ENCODE data around the gene SCAANT1. TPM values are rescaled to one million over a fixed set of nuclear protein-coding genes. Genes with fewer than 3 reads are reported as not detected.

SCAANT1 gene
- polyA plus RNA-seq, 1 experiment = not detected

- CTCF ChIA-PET = interaction anchor here (0.6 to 1.4 kb wide), 4 partner anchors 10 to 305 kb away, joined by 3 to 4 read pairs (median 3); no protein-coding TSS in a partner anchor
- no peak overlapping the region for H3K4me3 ChIP-seq (ENCODE audit: low read depth, low read length)
- no peak for DNase-seq (ENCODE audit: low read depth, low spot score)
- no peak overlapping the region for H3K27ac ChIP-seq (ENCODE audit: low read depth, low read length)
- H3K27me3 ChIP-seq (ENCODE audit: control insufficient read depth, insufficient read depth, low read length) = no peaks in the 10 kb centered on the region
- POLR2A ChIA-PET = interaction anchor here (0.6 kb wide), 1 partner anchor 31 kb away, joined by 3 read pairs; no protein-coding TSS in a partner anchor
- no peak for TF ChIP-seq CTCF (IDR thresholded peaks at IDR 0.05; ENCODE audit: low read depth, low read length)
- peaks cover 3% of the 10 kb centered on the region; the same call in 1 of the 2 replicates for H3K9me3 ChIP-seq (ENCODE audit: control insufficient read depth, insufficient read depth, low read length)
These were observed 25.8 kb upstream of the SCAANT1 start for GRCh38 chr3:63937661-63938651.

GRCh38 chr3:63936925-63937324, 24.7 kb upstream of the SCAANT1 start:
- Histone ChIP-seq H3K9me3 (ENCODE audit: control insufficient read depth, insufficient read depth, low read length) (peaks cover 3% of the 10 kb centered on the region; the same call in 1 of the 2 replicates), H3K4me3 (ENCODE audit: low read depth, low read length) (no peak overlapping the region), H3K27me3 (ENCODE audit: control insufficient read depth, insufficient read depth, low read length) (no peaks in the 10 kb centered on the region), H3K27ac (ENCODE audit: low read depth, low read length) (no peak overlapping the region)
- TF ChIP-seq CTCF (IDR thresholded peaks at IDR 0.05; ENCODE audit: low read depth, low read length) = no peak
- CTCF ChIA-PET = interaction anchor here (1.2 kb wide), 1 partner anchor 25 kb away, joined by 5 read pairs; no protein-coding TSS in a partner anchor
- no peak for DNase-seq (ENCODE audit: low read depth, low spot score)
- POLR2A ChIA-PET = no interaction called here

GRCh38 chr3:63934041-63934866, 22.1 kb upstream of the SCAANT1 start:
- no peak for DNase-seq (ENCODE audit: low read depth, low spot score)
- POLR2A ChIA-PET = interaction anchor here (0.7 kb wide), 1 partner anchor 13 kb away, joined by 4 read pairs; no protein-coding TSS in a partner anchor
- CTCF ChIA-PET = interaction anchor here (1.8 kb wide), 1 partner anchor 13 kb away, joined by 4 read pairs; no protein-coding TSS in a partner anchor
- H3K27me3 ChIP-seq (ENCODE audit: control insufficient read depth, insufficient read depth, low read length) = no peaks in the 10 kb centered on the region
- H3K27ac ChIP-seq (ENCODE audit: low read depth, low read length) = no peak overlapping the region
- no peak for TF ChIP-seq CTCF (IDR thresholded peaks at IDR 0.05; ENCODE audit: low read depth, low read length)
- no peak overlapping the region for H3K4me3 ChIP-seq (ENCODE audit: low read depth, low read length)
- H3K9me3 ChIP-seq (ENCODE audit: control insufficient read depth, insufficient read depth, low read length) = no peaks in the 10 kb centered on the region

GRCh38 chr3:63933459-63933858, 21.3 kb upstream of the SCAANT1 start:
- H3K4me3 ChIP-seq (ENCODE audit: low read depth, low read length) = no peak overlapping the region
- no peak overlapping the region for H3K27ac ChIP-seq (ENCODE audit: low read depth, low read length)
- H3K27me3 ChIP-seq (ENCODE audit: control insufficient read depth, insufficient read depth, low read length) = no peaks in the 10 kb centered on the region
- TF ChIP-seq CTCF (IDR thresholded peaks at IDR 0.05; ENCODE audit: low read depth, low read length) = no peak
- no peak for DNase-seq (ENCODE audit: low read depth, low spot score)
- POLR2A ChIA-PET = interaction anchor here (0.7 kb wide), 1 partner anchor 12 kb away, joined by 4 read pairs; no protein-coding TSS in a partner anchor
- H3K9me3 ChIP-seq (ENCODE audit: control insufficient read depth, insufficient read depth, low read length) = no peaks in the 10 kb centered on the region
- CTCF ChIA-PET = no interaction called here
